ENCODE results near the gene FAR2.

The FAR2 gene

GRCh38 chr12:29148911-29149690 is at the start of gene FAR2 (continued):
- TF ChIP-seq WT1 (tag by site-specific recombination; IDR thresholded peaks at IDR 0.05), result peak; percentile 33; the same call in 1 of the 2 replicates
- TF ChIP-seq GLI2 (tag by site-specific recombination; IDR thresholded peaks at IDR 0.05; ENCODE audit: borderline replicate concordance, low read depth), result no peak
- no peak for TF ChIP-seq ZSCAN16 (tag by site-specific recombination; IDR thresholded peaks at IDR 0.05)
- 0 out of 2 replicates have a peak, but pooled peaks have one; percentile 19 for TF ChIP-seq ZFP37 (tag by site-specific recombination; IDR thresholded peaks at IDR 0.05)
- TF ChIP-seq ZNF354C (tag by site-specific recombination; IDR thresholded peaks at IDR 0.05; ENCODE audit: borderline replicate concordance, low read depth), result no peak
- TF ChIP-seq ZNF555 (tag by site-specific recombination; conservative IDR thresholded peaks at IDR 0.05), result no peak
- TF ChIP-seq ZNF473 (tag by site-specific recombination; IDR thresholded peaks at IDR 0.05), result no peak
- TF ChIP-seq ZNF266 (tag by site-specific recombination; IDR thresholded peaks at IDR 0.05; ENCODE audit: low read depth), result no peak
- TF ChIP-seq ZBTB7A (tag by site-specific recombination; IDR thresholded peaks at IDR 0.05; ENCODE audit: low read depth), result no peak
- TF ChIP-seq ZNF768 (tag by site-specific recombination; IDR thresholded peaks at IDR 0.05), result no peak
- peak; percentile 57 for TF ChIP-seq SCRT1 (tag by site-specific recombination; IDR thresholded peaks at IDR 0.05; ENCODE audit: borderline replicate concordance)
- no peak for TF ChIP-seq BCL11B (tag by site-specific recombination; IDR thresholded peaks at IDR 0.05; ENCODE audit: low read depth)
- no peak for TF ChIP-seq ZNF510 (tag by site-specific recombination; IDR thresholded peaks at IDR 0.05; ENCODE audit: insufficient replicate concordance)
- no peak for TF ChIP-seq HOXC10 (CRISPR knock-in tag; IDR thresholded peaks at IDR 0.05)
- peak; percentile 82 for TF ChIP-seq ZBTB20 (tag by site-specific recombination; IDR thresholded peaks at IDR 0.05)
- TF ChIP-seq ZNF645 (tag by site-specific recombination; IDR thresholded peaks at IDR 0.05), result no peak
- no peak for TF ChIP-seq ZNF175 (tag by site-specific recombination; IDR thresholded peaks at IDR 0.05)
- TF ChIP-seq ZNF692 (tag by site-specific recombination; IDR thresholded peaks at IDR 0.05), result no peak
- TF ChIP-seq ZNF169 (tag by site-specific recombination; IDR thresholded peaks at IDR 0.05), result no peak
- TF ChIP-seq ZNF311 (tag by site-specific recombination; IDR thresholded peaks at IDR 0.05; ENCODE audit: borderline replicate concordance), result no peak
- no peak for TF ChIP-seq OSR2 (tag by site-specific recombination; IDR thresholded peaks at IDR 0.05)
- TF ChIP-seq ZNF10 (tag by site-specific recombination; IDR thresholded peaks at IDR 0.05), result no peak
- TF ChIP-seq ZNF629 (tag by site-specific recombination; IDR thresholded peaks at IDR 0.05), result peak; percentile 9; the same call in 1 of the 2 replicates
- TF ChIP-seq TSHZ1 (tag by site-specific recombination; IDR thresholded peaks at IDR 0.05; ENCODE audit: borderline replicate concordance), result no peak
- no peak for TF ChIP-seq ZNF114 (tag by site-specific recombination; IDR thresholded peaks at IDR 0.05)
- peak; percentile 59 for TF ChIP-seq GLIS1 (tag by site-specific recombination; IDR thresholded peaks at IDR 0.05)
- TF ChIP-seq, protein P1, sequence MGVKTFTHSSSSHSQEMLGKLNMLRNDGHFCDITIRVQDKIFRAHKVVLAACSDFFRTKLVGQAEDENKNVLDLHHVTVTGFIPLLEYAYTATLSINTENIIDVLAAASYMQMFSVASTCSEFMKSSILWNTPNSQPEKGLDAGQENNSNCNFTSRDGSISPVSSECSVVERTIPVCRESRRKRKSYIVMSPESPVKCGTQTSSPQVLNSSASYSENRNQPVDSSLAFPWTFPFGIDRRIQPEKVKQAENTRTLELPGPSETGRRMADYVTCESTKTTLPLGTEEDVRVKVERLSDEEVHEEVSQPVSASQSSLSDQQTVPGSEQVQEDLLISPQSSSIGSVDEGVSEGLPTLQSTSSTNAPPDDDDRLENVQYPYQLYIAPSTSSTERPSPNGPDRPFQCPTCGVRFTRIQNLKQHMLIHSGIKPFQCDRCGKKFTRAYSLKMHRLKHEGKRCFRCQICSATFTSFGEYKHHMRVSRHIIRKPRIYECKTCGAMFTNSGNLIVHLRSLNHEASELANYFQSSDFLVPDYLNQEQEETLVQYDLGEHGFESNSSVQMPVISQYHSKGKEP (tag by site-specific recombination; IDR thresholded peaks at IDR 0.05), result no peak
- no peak for TF ChIP-seq SETDB1 (IDR thresholded peaks at IDR 0.05; ENCODE audit: insufficient read length, low read length)
- TF ChIP-seq PRDM1 (tag by site-specific recombination; IDR thresholded peaks at IDR 0.05), result 0 out of 2 replicates have a peak, but pooled peaks have one; percentile 4
- TF ChIP-seq ZNF391 (tag by site-specific recombination; IDR thresholded peaks at IDR 0.05; ENCODE audit: borderline replicate concordance, low read depth), result no peak
- TF ChIP-seq IKZF3 (tag by site-specific recombination; IDR thresholded peaks at IDR 0.05), result no peak
- no peak for TF ChIP-seq ZNF202 (tag by site-specific recombination; IDR thresholded peaks at IDR 0.05; ENCODE audit: borderline replicate concordance)
- no peak for TF ChIP-seq ZNF335 (tag by site-specific recombination; conservative IDR thresholded peaks at IDR 0.05)
